GM21528 (cell line): ENCODE measurements around the gene ZDHHC23.
A peak's percentile ranks its signal among the peaks of the same experiment; 100 is the strongest.

Source experiments
- ATAC-seq: cut with Tn5 transposase; IDR thresholded peaks from one replicate; pipeline ENCODE4 v1.9.1; 2021; ENCODE audit warnings: mild to moderate bottlenecking, moderate library complexity; ENCODE audit not compliant: unreplicated experiment, low FRiP score

ZDHHC23 gene

GRCh38 chr3:113947372-113948014 lies at the start of gene ZDHHC23:
Gene ZDHHC23, plus strand, starts transcription at chr3:113948013. Its CDS starts 790 bp downstream, at chr3:113948803.
- ATAC-seq = peak; percentile 69

- ATAC-seq = no peak
Observed at GRCh38 chr3:113898892-113899291, 48.9 kb upstream of the ZDHHC23 start.

- no peak for ATAC-seq
Observed at GRCh38 chr3:113906568-113907140, 41.2 kb upstream of the ZDHHC23 start.

GRCh38 chr3:113908133-113908532 lies 39.7 kb upstream of the ZDHHC23 start:
- no peak for ATAC-seq

GRCh38 chr3:113910966-113911365 lies 36.8 kb upstream of the ZDHHC23 start:
- ATAC-seq = no peak

GRCh38 chr3:113912552-113913236 lies 35.1 kb upstream of the ZDHHC23 start:
- ATAC-seq = peak; percentile 87

- no peak for ATAC-seq
Observed at GRCh38 chr3:113914646-113915045, 33.2 kb upstream of the ZDHHC23 start.

- no peak for ATAC-seq
Observed at GRCh38 chr3:113927556-113927955, 20.3 kb upstream of the ZDHHC23 start.

- no peak for ATAC-seq
Observed at GRCh38 chr3:113946831-113947230, 982 bp upstream of the ZDHHC23 start.

GRCh38 chr3:113948015-113948917 lies 453 bp downstream of the ZDHHC23 start:
- ATAC-seq = peak; percentile 59

- ATAC-seq = no peak
Observed at GRCh38 chr3:113952921-113953320, 5.1 kb downstream of the ZDHHC23 start.

- ATAC-seq = no peak
Observed at GRCh38 chr3:113953677-113954076, 5.9 kb downstream of the ZDHHC23 start.

GRCh38 chr3:113954091-113954685 lies 6.4 kb downstream of the ZDHHC23 start:
- ATAC-seq = no peak

GRCh38 chr3:113963879-113964278 lies 16.1 kb downstream of the ZDHHC23 start:
- no peak for ATAC-seq

- no peak for ATAC-seq
Observed at GRCh38 chr3:113966172-113966571, 18.4 kb downstream of the ZDHHC23 start.

GRCh38 chr3:113968986-113969385 lies 21.2 kb downstream of the ZDHHC23 start:
- ATAC-seq = no peak

GRCh38 chr3:113977822-113978221 lies 30.0 kb downstream of the ZDHHC23 start:
- ATAC-seq = no peak

- ATAC-seq = no peak
Observed at GRCh38 chr3:113979916-113980315, 32.1 kb downstream of the ZDHHC23 start.

GRCh38 chr3:113981803-113982202 lies 34.0 kb downstream of the ZDHHC23 start:
- ATAC-seq = no peak

- ATAC-seq = no peak
Observed at GRCh38 chr3:113983544-113983943, 35.7 kb downstream of the ZDHHC23 start.
